B cell (primary cell): ENCODE data around the gene UBFD1.

ENCODE experiments used
- CTCF ChIP-seq: fragments of 200-600 bp; IDR thresholded peaks from one replicate; pipeline ENCODE4 v1.8.0; 2022; ENCODE audit warnings: antibody characterized with exemption, mild to moderate bottlenecking
- EZH2 ChIP-seq: IDR thresholded peaks from 2 replicates; pipeline ENCODE4 v1.6.1; 2012; ENCODE audit warnings: borderline replicate concordance, low read depth, mild to moderate bottlenecking, moderate library complexity, low read length; ENCODE audit not compliant: insufficient read depth, poor library complexity, severe bottlenecking

- TF ChIP-seq CTCF (no peak), EZH2 (no peak)
Measured at GRCh38 chr16:23579371-23579770, 21.8 kb downstream of the UBFD1 start.
